GM18502 (cell line): ENCODE measurements around the gene TYW1.
"Not testable (repeated sequence)": the region's sequence is repeated elsewhere in the genome, so short reads cannot be mapped to it uniquely, and the experiment has no call there.

Experiments
- ATAC-seq: cut with Tn5 transposase; IDR thresholded peaks from one replicate; pipeline ENCODE4 v1.9.1; 2021; ENCODE audit warnings: mild to moderate bottlenecking; ENCODE audit not compliant: unreplicated experiment, poor library complexity

Gene TYW1

GRCh38 chr7:67114483-67115246 is 118.0 kb downstream of the TYW1 start:
- not testable (repeated sequence) for ATAC-seq

- not testable (repeated sequence) for ATAC-seq
These were observed 123.9 kb downstream of the TYW1 start for GRCh38 chr7:67120491-67120890.

GRCh38 chr7:67128257-67128656 is 131.6 kb downstream of the TYW1 start:
- peak; percentile 2 for ATAC-seq

GRCh38 chr7:67130766-67131165 is 134.1 kb downstream of the TYW1 start:
- not testable (repeated sequence) for ATAC-seq

- not testable (repeated sequence) for ATAC-seq
These were observed 138.3 kb downstream of the TYW1 start for GRCh38 chr7:67134912-67135311.

GRCh38 chr7:67135617-67136486 is 139.2 kb downstream of the TYW1 start:
- ATAC-seq, result not testable (repeated sequence)

GRCh38 chr7:67137489-67137888 is 140.9 kb downstream of the TYW1 start:
- not testable (repeated sequence) for ATAC-seq

- not testable (repeated sequence) for ATAC-seq
These were observed 143.2 kb downstream of the TYW1 start for GRCh38 chr7:67139876-67140275.

- not testable (repeated sequence) for ATAC-seq
These were observed 144.4 kb downstream of the TYW1 start for GRCh38 chr7:67141001-67141400.

- not testable (repeated sequence) for ATAC-seq
These were observed 146.6 kb downstream of the TYW1 start for GRCh38 chr7:67143091-67143786.

GRCh38 chr7:67145581-67146193 is 149.1 kb downstream of the TYW1 start:
- ATAC-seq, result not testable (repeated sequence)

GRCh38 chr7:67149131-67149530 is 152.5 kb downstream of the TYW1 start:
- not testable (repeated sequence) for ATAC-seq

GRCh38 chr7:67154374-67154773 is 157.7 kb downstream of the TYW1 start:
- not testable (repeated sequence) for ATAC-seq

GRCh38 chr7:67156064-67156463 is 159.4 kb downstream of the TYW1 start:
- not testable (repeated sequence) for ATAC-seq

GRCh38 chr7:67163285-67163684 is 166.7 kb downstream of the TYW1 start:
- not testable (repeated sequence) for ATAC-seq

- peak; percentile 76 for ATAC-seq
These were observed 174.5 kb downstream of the TYW1 start for GRCh38 chr7:67171151-67171550.

- not testable (repeated sequence) for ATAC-seq
These were observed 180.1 kb downstream of the TYW1 start for GRCh38 chr7:67176730-67177129.

GRCh38 chr7:67178915-67179688 is 182.5 kb downstream of the TYW1 start:
- not testable (repeated sequence) for ATAC-seq
